ENCODE results near the gene RAB11FIP4.

- no peak for TF ChIP-seq CTCF (IDR thresholded peaks at IDR 0.05 in 4 of 5, conservative IDR thresholded peaks at IDR 0.05 in 1 of 5)
- TF ChIP-seq POLR2A (IDR thresholded peaks at IDR 0.05), result no peak
These were observed 173.4 kb downstream of the RAB11FIP4 start for GRCh38 chr17:31564883-31565301.

All from gastrocnemius medialis (tissue), 4 donors.